GM18498 (cell line): ENCODE measurements around the gene CCDC68.

Experiments used
- ATAC-seq: cut with Tn5 transposase; IDR thresholded peaks from one replicate; pipeline ENCODE4 v1.9.1; 2021; ENCODE audit warnings: mild to moderate bottlenecking, moderate library complexity; ENCODE audit not compliant: unreplicated experiment

Gene CCDC68

DNA sequence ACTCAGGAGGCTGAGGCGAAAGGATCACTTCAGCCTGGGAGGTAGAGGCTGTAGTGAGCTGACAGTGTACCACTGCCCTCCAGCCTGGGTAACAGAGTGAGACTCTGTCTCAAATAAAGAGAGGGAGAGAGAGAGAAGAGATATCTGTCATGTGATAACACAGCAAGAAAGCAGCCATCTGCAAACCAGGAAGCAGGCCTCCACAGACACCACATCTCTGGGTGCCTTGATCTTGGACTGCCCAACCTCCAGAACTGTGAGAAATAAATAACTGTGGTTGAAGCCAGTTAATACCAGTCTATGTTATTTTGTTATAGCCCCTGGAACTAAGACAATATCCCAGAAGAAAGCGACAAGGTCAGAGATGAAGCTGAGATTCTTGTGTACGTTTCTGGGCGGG lies 2.6 kb upstream of the CCDC68 start:
- ATAC-seq: no peak

DNA sequence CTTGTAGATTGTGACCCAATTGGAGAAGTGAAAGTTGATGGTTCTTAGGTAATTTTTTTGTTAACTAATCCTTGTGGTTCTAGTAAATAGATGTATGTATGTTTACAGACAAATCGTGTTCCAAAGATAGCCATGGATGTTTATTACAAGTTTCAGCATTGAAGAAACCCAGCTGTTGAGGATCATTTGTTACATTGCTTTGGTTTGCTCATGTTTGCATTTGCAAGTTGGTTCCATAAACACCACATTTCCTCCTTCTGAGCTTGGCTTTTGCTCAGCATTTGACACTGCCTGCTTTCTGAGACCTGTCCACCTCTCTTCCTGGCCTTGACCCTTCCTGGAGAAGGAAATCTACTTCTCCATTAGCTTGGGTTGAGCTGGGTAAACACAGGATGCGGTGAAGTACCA lies 1.8 kb upstream of the CCDC68 start:
- no peak for ATAC-seq

DNA sequence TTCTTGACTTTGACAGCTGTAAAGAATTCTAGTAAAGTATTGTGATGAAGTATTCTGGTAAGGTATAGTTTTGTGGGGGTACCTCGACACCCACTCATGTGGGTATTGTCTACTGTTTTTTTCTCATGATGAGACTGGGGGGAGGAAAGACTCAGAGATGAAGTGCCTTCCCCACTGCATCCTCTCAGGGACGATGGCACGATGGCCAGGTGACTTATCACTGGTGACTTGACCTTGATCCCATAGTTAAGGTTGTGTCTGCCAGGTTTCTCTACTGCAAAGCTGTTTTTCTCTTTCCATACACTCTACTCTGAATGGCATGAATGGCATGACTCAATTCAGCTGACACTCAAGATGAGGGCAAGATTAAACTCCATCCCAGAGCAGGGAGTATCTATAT lies 936 bp upstream of the CCDC68 start:
- no peak for ATAC-seq

DNA sequence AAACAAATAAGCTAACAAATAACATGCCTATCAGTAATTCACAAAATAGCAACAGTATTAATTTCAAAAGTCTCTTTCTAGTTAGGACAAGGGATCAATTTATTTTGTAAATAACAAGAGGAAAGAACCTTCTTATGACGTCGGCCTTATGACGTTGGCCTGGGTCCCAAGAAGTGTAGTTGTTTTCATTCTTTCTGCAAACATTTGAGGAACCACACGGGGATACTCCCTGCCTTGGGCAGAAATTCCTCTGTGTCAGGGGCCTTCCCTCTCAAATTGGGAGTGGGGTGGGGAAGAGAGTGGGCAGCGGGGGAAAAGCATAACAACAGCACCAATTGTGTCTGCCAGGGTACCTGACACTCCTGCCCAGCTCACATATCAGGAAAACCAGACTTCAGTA lies 1.3 kb downstream of the CCDC68 start:
- ATAC-seq: no peak

DNA sequence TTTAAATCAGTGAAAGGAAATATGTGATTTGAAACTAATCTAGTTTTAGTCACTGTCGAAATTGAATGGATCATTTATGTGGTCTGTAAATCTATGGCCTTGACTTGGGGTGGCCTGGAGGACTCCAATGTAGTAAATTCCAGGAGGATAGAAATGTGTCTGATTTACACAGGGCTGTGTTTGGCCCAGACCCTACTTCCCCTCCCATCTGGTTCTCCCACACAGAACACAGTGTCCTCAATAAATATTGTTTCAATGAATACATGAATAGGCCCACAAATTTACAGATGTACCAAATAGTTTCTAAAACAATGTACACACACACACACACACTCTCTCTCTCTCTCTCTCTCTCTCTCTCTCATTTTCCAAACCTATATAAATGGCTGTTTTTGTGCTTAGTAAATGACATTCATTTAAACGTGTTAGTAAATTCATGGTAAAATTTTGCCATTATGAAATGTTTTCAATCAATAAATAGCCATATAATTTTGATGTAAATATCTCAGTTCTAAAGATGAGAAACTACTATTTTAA lies 1.9 kb downstream of the CCDC68 start:
- ATAC-seq: no peak

DNA sequence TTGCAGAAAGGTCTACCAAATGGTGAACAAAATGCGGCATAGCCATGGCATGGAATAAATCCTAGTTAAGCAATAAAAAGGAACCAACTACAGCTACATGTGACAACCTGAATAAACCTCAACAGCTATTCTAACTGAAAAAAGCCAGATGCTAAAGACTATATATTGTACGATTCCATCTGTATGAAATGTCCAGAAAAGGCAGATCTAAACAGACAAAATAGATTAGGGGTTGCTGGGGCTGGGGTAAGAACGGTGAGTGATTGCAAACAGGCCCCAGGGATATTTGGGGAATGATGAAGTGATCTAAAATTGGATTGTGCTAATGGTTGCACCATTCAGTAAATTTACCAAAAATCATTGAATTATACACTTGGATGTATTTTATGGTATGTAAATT lies 2.8 kb downstream of the CCDC68 start:
- ATAC-seq: no peak

DNA sequence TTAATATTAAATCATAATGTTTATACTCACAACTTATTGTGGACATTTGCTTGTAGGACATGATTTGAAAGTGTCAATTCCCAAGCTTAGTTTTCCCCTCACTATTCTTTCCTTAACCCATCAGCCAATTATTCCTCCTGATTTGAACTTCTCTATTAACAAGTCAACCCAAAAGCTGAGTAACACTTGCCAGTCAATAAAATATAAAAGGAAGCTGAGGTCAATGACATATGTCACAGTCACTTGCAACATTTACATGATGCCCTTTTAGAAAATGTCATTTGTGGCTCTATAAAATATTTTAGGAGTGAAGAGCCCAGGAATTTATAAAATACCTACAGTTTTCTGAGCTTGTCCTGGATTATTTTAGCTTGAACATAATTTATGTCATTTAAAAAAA lies 7.2 kb downstream of the CCDC68 start:
- no peak for ATAC-seq

DNA sequence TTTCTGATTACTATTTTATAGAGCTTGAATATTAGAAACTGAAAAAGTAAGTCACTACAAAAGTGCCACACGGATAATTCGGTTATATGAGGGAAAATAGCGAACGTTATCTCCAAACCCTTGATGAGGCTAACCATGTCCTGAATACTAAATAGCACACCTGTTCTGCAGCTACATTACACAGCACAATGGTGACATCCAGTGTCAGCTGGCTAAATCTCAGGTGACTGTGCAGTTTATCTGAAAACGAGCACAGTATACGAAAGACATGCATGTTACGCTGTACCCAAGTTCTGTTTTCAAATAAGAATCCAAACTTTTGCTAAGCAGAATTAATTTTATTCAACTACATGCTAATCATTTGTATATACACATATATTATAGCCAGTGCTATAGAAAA lies 9.0 kb downstream of the CCDC68 start:
- no peak for ATAC-seq

DNA sequence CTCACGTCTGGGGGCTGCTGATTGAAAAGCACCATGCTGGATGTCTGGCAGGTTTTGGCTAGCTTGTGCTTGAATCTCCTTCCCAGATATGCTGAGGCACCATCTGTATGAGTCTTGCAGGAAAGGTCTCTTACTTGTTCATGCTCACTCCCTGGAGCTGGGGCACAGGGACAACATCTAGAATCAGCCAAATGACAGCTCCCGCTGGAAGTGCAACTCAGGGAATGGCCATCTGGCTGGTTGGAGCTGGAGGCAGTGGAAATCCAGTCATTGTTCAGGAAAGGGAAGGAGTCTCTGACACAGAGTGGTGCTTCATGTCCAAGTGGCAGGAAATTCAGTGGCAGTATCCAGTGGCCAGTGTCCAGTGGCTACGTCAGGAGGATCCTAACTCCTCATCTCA lies 9.7 kb downstream of the CCDC68 start:
- no peak for ATAC-seq

DNA sequence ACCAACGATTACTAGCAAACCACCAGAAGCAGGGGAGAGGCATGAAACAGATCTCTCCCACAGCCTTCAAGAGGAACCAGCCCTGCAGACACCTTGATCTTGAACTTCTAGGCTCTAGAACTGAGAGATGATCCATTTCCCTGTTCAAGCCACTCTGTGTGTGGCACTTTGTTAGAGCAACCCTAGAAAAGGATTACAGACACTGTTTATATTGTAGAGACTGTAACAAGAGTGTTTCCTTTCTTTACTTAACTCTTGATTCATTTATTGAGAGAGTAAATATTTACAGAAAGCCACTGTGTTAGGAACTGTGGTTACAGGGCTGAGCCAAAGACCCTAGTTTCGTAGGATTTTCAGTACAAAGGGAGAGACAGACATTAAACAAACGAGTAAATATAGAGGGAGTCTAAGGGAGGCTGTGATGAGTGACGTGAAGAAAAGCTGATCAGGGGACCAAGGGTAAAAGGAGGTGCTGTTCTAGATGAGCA lies 10.9 kb downstream of the CCDC68 start:
- no peak for ATAC-seq

DNA sequence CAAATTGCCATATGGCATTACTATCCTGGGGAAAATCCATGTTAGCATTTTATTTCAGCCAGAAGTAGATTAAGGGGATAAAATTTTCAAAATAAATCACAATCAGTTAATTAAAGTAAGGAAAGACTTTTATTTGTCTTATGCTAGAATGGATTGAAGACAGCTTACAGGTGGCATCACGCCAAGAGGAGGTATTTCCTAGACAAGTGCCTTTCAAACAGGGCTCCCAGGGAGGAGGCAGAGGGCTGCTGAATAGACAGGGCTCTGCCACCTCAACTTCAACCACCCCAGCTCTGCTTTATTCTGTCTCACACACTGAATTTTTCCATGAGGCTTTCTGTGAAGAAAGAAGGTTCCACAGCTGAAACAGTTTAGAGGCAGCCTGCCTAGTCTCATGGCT lies 12.2 kb downstream of the CCDC68 start:
- ATAC-seq: no peak

DNA sequence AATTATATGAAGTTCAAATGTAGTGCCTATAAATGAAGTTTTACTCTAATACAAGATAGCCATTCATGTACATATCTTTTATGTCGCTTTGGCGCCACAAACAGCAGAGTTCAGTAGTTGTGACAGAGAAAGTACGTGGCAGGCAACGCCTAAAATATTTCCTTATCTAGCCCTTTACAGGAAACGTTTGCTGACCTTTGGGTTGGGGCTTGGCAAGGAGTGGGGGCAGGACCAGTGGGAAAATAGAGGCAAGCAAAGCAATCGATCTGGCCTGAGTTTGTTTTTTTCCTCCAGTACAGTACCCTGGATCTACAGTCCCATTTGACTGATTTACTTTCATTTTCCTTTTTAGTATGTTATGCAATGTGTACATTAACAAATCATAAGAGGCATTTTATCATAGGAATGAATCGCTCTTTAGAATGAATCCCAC lies 13.1 kb downstream of the CCDC68 start:
- ATAC-seq: peak; percentile 89

DNA sequence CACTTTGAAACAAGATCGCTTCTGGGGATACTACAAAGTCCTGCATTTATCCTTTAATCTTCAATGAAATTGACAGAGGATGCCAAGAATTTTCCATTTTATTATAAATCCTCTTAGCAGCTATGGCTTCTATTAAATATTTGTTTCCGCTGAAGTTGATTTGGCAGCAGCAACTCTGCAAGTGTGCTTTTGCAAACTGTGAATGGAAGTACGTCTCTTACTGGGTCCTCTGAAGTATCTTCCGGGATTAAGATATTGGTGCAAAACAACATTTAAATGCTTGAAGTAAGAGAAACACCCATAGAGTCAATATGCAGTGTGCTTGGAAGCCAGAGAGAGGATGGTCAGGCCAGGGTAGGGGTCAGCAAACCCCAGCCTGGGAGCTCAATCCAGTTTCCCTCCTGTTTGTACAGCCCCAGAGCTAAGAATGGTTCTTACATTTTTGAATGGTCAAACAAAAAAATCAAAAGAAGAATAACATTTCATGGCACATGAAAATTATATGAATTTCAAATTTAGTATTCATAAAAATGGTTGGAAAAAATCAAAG lies 13.6 kb downstream of the CCDC68 start:
- no peak for ATAC-seq

DNA sequence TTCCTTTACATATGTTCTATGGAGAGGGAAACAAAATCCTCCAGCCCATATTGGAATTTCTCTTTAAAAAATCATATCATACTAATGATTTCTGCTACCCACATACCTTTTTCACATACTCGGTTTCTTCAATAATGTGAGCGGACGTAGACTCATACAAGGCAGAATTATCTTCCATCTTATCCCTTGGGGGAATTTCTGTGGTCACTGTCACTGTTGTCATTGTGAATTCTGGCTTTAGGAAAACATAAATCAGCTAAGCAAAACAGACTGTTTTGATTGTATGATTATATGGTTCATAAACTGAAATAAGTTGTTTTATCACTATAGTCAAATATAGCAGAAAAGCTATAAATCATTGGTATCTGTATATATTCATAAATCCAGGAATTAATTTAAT lies 16.7 kb downstream of the CCDC68 start:
- ATAC-seq: no peak

DNA sequence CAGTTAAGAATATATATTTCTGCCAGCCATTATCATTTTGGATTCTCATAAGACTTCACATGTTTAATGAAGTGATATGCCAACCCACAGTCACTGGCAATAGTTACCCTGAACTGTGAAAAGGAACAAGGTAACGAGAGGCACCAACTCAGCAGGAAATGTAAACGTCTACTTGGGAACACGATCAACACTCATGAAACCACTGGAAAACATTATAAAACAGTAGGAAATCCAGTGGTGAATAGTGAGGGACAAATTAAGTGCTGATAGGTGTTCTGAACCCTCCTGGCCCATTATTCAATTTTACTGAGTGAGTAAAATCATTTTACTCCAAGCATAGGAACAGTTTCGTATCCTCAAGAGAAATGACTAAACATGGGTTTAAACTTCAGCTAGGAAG lies 17.1 kb downstream of the CCDC68 start:
- ATAC-seq: no peak

DNA sequence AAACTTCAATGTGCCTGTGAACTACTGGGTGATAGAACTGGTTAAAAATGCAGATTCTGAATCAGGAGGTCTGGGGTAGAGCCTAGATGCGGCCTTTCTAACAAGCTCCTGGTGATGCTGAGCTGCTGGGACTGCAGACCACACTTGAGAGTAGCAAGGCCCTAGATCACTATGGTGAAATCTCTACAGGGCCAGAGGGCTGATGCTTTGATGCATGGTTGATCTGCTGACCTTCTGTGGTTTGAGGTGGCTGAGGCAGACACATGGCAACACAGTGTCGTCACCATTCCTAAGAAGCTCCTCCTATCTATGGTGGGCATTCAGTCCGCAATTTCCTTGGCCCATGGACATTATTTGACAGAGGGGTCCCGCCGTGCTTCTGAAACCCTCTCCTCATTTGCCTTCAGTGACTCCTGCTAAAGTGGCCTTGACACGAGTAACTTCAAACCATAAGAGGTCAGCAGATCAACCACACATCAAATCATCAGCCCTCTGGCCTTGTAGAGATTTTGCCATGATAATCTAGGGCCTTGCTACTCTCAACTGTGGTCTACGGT lies 19.8 kb downstream of the CCDC68 start:
- no peak for ATAC-seq

DNA sequence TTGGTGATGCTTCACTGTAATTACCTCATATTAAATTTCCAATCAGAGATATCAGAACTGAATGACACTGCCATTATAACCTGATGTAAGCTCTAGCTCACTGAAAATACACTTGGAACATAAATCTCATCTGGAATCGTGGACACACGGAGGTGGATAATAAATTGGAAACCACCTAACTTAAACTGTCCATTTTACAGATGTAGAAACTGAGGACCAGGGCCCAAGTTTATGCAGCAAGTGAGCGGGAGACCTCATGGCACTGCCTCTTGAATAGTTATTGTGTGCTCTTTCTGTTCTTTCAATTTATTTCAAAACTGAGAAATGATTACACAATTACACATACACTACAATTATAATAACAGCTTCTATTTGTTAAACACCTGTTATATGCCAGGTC lies 20.8 kb downstream of the CCDC68 start:
- no peak for ATAC-seq

DNA sequence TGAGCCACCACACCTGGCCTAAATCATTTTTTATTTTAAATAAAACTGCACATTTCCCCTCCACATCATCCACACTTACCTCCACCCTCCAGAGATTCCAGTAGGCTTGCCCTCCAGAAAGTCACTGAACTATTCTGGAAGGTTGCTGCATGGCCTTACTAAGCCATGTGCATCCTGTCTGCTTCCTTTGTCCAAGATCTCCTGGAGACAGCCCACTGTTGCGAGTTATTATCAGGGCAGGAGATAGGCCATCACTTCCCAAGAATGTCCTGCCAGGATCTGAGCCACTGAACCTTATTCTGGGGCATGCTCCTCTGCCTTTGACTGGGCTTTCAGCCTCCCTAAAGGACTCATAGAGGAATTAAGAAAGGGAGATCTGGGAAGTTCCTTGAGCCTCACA lies 26.8 kb downstream of the CCDC68 start:
- no peak for ATAC-seq

DNA sequence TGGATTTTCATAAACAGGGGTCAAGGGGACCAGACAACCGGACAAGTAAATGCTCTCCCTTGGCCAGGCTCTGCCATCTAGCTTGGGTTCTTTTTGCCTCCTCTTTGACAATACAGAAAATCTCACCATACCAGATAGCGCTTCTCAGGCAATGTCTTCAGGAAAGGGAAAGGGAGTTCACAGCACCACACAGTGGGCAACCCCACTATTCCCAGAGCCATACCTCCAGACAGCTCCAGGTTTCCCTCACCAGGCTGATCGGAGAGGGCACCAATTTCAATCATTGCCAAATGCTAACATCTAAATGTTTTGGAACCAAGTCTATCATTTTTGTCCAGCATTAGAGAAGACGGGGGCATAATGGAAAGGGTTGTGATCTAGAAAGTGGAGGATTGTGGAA lies 28.1 kb downstream of the CCDC68 start:
- no peak for ATAC-seq

DNA sequence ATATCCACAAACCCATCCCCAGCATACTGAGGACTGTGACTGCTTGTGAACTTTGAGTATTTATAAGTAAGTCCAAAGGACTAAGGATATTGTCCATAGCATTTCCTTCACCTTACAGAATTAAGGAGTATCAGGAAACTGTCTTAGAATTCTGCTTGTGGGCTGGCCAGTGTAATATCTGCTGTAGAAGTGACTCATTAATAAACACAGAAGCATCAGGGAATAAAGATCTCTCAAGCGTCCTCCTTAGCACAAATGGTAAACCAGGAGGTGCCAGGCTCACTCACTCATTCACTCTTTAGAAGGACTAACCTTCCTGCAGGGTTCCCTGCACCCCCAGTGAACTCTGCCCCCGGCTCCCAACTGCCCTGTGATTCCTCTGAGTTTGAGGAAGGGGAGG lies 31.0 kb downstream of the CCDC68 start:
- no peak for ATAC-seq

DNA sequence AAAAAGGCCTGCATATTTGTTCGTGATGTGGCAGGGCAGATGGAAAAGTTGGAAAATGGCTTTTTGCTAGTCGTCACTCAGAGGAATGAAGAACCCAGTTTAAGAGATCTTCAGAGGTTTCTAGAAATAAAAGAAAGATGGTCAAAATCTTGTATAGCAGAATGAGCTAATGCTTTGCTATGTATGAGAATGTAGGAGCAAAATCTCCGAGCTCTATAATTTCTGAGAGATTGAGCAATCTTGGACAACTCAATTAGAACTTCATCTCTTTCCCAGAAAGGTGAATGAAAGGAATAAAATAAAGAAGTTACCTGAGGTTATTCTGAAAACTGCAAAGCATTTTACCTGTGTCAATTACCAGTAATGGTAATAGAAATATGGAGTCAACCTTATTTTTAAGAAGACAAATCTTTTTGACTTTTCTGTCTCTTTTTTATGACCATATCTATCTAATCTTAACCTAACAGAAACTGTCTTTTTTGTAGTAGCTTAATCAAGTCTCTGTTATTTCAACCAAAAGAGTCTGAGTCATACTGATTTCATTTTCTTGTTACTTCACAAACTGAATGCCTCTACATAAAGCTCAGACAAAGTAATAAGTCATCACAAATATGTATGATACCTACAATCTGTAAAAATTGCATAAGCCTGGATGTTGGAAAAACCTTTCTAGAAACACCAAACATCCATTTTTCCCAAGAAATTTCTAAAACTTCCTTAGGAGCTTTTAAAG lies 32.5 kb downstream of the CCDC68 start:
- no peak for ATAC-seq

DNA sequence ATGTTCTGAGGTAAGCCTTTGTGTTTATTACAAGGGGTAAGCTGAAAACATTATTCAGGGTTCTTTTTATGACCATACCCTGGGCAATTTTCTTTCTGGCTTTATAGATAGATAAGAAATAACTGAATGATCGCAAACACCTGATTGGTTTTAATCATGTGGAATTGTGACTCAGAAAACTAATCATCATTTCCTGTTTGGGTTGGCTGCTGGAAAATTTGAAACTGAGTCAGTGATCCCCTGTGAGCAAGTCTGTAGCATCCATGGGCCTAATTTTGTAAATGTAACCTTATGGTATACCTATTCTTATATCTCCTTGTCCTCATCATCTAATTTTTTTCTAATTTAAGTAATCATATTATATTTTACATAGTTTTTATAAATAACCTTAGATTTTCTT lies 34.3 kb downstream of the CCDC68 start:
- ATAC-seq: no peak
